NCI-H2171 treated with DMSO at 0.1 percent for 48 hours (cell line): ENCODE results near the gene B4GALT5.
"Not testable (repeated sequence)": the region's sequence is repeated elsewhere in the genome, so short reads cannot be mapped to it uniquely, and the experiment has no call there.

Experiments used
- DNase-seq: peaks from one replicate; lab custom pipeline; 2025; lab: John Stamatoyannopoulos, UW

Gene B4GALT5

DNA sequence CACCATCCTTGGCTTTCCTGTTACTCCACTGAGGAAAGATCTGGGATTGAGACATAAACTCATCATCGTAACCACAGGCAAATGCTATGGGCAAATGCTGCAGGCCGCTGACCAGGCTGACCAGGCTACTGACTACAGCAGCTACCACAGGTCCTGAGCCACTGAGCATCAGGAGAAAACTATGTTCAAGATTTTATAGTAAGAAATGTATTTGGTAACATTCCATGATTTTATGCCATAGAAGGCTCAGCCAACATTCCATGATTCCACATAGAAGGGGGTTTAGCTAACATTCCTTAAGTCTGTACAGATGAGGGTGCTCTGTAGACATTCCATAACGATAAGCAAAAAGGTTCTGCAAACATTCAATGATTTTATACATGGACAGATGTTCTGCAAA, 16.1 kb upstream of the B4GALT5 start:
- no peak for DNase-seq

DNA sequence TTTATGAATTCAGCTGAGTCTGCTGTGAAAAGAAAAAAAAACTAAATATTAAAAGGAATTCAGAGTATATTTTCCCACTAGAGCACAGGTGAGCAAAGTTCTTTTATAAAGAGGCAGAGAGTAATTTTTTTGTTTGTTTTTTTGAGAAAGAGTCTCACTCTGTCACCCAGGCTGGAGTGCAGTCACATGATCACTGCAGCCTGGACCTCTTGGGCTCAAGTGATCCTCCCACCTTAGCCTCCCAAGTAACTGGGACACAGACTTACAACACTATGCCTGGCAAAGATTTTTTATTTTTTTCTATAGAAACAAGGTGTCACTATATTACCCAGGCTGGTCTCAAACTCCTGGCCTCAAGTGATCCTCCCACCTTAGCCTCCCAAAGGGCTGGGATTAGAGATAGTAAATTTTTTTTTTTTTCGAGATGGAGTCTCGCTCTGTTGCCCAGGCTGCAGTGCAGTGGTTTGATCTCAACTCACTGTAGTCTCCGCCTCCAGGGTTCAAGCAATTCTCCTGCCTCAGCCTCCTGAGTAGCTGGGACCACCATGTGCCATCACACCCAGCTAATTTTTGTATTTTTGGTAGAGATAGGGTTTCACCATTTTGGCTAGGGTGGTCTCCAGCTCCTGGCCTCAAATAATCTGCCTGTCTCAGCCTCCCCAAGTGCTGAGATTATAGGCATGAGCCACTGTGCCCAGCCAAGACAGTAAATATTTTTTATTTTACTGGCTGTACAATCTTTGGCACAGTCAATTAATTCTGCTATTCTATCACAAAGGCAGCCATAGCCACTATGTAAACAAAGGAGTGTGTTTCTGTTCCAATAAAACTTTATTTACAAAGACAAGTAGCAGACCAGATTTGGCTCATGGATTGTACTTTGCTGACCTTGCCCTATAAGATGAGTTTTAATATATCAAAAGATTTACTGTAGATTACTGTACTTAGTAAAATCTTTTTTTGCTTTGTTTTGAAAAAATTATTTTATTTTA, 14.5 kb upstream of the B4GALT5 start:
- DNase-seq = no peak

DNA sequence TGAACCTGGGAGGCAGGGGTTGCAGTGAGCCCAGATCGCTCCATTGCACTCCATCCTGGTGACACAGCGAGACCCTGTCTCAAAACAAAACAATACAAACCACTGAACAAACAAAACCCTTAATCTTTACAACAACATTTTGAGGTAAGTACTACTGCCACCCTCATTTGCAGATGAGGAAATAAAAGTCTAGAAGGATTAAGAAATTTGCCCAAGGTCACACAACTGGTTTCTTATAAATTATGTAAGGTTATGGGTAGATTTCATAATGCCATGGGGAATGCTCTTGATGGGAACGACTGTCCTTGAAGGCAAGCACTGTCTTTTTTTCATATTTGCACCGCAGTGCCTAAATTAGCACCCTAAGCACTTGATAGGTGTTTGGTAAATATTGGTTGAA, 13.8 kb upstream of the B4GALT5 start:
- DNase-seq = no peak

DNA sequence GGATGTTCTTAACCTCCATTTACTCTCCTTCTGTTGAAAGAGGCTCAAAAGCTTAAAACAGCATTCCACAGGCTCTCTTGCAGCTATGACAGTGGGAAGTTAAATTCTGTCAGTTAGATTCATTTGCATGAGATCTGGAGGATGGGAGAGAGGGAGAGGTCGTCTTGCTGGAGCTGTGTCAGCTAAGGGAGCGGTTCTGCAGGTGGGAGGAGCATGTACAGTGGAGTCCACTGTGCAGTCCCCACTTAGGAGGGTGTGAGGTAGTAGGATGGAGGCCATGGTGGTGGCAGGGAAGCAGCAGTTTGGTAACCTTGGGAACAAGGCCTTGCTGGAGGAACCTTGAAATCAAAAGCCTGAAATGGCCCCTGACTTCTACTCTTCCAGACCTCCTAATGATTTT, 12.0 kb upstream of the B4GALT5 start:
- no peak for DNase-seq

DNA sequence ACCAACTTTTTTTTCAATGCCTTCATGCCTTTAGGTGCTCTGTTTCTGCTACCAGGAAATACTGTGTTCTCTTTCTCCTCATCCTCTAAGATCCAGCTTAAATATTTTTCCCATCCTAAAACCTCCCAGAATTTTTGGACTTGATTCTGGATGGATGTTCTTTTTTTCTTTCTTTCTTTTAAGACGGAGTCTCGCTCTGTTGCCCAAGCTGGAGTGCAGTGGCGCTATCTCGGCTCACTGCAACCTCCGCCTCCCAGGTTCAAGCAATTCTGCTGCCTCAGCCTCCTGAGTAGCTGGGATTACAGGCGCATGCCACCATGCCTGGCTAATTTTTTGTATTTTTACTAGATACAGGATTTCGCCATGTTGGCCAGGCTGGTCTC, 11.5 kb upstream of the B4GALT5 start:
- not testable (repeated sequence) for DNase-seq

DNA sequence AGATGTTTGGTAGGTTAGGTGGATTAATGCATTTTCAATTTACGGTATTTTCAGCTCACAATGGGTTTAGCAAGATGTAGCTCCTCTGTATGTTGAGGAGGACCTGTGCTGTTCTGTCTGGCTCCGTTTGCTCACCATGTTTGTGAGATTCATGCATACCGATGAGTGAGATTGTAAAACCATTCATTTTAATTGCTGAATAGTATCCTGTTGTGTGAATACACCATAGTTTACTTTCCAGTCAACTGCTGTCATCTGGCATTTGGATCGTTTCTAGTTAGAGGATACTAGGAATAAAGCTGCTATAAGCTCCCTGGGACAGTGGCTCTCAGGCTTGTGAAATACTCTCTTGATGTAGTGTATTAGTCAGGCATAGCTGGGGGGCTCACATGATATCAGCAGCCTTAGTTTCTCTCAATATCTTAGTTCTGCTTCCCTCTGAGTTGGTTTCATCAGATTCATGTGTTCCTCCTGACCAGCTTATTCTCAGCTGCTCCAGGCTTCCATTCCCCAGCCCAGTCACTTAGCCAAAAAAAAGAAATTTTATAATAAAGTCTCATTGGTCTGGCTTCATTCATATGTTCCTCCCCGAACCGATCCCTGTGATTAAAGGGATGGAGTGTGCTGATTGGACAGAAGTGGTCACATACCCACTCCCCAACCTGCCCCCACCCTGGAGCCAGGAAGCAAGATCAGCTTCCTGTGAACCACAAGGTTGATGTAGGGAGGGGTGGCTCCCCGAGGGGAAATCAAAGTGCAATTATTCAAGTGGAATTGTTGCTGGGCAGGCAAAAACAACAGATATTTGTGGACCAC, 10.9 kb upstream of the B4GALT5 start:
- no peak for DNase-seq

DNA sequence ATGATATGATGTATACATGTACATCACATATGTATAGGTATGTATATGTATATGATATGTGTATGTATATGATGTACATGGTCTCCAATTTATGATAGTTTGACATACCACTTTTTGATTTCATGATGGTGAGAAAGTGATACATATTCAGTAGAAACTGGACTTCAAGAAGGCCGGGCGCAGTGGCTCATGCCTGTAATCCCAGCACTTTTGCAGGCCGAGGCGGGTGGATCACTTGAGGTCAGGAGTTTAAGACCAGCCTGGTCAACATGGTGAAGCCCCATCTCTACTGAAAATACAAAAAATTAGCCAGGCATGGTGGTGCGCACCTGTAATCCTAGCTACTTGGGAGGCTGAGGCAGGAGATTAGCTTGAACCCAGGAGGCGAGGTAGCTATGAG, 10.1 kb upstream of the B4GALT5 start:
- DNase-seq = not testable (repeated sequence)

DNA sequence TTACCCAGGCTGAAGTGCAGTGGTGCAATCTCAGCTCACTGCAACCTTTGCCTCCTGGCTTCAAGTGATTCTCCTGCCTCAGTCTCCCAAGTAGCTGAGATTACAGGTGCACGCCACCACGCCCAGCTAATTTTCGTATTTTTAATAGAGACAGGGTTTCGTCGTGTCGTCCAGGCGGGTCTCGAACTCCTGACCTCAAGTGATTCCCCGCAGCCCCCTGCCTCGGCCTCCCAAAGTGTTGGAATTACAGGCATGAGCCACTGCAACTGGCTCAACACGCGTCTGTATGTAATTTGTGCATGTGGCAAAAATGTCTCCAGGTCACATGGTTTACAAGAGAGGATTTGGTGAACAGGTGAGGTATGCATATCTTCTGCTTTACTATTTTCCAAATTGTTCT, 7.6 kb upstream of the B4GALT5 start:
- not testable (repeated sequence) for DNase-seq

DNA sequence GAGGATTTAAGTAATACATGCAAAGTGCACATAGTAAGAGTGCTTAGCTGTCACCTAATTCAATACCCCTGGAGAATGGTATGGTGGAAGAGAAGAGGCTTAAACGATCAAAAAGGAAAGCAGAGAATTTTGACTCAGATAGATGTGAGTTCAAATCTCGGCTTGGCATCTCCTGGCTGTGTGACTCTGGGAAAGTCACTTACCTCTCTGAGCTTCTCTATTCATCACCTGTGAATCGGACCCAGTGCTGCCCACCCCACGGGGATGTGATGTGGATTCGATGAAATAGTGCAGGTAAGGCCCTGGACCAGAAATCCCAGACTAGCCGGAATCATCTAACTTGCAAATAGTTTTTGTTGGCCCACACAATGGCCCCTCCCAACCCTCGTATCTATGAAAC, 1.8 kb upstream of the B4GALT5 start:
- no peak for DNase-seq

DNA sequence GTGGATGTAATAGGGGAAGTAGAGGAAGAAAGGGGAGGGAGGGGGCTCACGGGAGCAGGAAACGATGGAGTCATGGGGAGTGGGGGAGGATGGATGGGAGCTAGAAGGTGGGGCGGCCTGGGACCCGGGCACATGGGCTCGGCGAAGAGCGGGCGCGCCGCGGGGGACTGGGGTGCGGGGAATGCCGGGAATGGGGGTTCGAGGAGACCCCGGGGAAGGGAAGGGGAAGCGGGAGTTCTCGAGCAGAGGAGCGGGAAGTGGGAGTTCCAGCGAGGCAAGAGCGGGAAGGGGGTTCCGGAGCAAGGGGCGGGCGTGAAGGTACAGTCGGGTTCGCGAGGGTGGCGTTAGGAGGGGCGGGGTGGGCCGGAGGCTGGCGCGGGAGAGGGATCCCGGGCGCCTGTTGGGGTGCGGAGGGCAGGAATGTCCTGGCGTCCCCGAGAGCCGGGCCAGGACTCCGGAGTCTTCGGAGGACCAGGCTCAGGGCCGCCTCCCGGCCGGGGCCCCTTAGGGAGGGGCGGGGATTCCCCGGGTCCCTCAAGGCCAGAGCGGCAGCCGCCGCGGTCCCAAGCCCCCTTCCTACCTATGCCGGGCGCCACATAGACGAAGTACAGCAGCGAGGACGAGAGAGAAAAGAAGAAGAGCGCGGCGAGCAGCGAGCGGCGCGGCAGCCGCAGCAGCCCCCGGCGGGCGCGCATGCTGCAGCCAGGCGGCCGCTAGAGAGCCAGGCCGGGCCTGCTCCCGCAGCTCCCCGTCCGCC, 504 bp downstream of the B4GALT5 start:
- DNase-seq = peak; percentile 40

DNA sequence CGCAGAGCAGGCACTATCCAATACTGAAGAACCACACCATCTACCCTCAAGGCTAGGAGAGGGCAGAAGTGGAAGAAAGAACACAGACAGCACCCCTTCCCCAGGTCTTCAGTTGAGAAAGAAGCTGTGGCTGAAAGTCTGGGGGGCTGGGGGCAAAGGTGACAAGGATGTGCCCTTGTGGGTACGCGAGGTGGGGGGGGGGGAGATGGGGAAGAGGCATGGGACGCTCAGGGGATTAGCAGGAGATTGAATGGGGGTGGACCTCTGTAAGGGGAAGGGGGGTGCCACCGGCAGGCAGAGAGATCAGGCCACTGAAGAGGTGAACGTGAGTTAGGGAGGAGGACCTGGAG, 1.1 kb downstream of the B4GALT5 start:
- DNase-seq = no peak

DNA sequence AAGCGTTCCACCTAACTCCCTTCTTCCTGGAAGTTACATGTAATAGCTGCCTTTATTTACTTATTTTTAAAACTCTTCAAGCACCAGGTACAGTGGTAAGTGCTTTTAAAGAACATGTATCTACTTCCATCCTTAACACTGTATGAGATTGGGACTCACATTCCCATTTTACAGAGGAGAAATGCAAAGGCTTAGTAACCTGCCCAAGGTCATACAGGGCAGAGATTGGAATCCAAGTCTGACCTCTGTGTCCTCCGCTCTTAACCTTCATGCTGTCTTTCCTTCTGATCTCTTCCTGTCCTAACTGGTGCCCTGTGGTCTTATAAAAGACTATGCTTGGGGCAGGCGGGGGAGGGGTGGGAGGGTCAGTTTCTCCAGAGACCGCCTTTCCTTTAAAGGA, 1.6 kb downstream of the B4GALT5 start:
- DNase-seq = no peak

DNA sequence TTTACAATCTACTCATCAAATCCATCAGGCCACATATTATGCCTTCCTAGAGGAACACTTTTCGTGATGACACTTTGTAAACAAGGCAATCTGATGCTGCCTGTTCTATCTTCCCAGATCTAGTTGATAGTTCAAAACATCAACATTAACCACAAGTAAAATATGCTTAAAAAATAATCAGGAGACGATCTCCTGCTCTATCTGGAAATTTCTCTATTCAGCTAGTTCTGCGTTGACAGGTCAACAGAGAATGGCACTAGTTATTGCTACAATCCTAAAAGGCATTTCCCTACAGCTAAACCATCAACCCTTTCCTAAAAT, 2.1 kb downstream of the B4GALT5 start:
- no peak for DNase-seq

DNA sequence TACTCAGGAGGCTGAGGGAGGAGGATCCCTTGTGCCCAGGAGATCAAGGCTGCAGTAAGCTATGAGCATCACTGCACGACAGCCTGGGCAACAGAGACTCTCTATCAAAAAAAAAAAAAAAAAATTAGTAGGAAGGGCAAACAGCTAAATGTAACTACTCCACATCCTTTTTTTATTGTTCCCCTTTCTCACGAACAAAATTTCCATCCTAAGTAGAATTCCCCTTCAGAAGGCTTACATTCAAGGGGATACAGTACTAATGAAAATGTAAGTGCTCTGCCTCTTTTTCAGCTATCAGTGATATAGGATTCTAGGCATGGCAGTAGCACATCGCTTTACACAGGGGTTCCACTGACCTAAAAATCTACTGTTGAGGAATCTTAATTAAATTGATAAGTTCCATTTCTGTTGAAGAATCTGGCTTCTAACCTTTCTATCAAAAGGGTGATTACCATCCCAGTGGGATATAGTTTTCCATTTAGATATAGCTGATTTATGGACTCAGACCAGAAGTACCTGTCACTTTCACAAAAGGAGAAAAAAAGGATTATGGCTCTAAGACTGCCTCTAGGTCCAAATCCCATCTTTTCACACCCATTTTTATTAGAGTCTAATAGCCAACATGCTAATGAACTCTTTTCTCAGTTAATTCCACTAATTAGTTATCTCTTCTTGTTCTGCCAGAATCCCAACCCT, 2.6 kb downstream of the B4GALT5 start:
- DNase-seq = no peak

DNA sequence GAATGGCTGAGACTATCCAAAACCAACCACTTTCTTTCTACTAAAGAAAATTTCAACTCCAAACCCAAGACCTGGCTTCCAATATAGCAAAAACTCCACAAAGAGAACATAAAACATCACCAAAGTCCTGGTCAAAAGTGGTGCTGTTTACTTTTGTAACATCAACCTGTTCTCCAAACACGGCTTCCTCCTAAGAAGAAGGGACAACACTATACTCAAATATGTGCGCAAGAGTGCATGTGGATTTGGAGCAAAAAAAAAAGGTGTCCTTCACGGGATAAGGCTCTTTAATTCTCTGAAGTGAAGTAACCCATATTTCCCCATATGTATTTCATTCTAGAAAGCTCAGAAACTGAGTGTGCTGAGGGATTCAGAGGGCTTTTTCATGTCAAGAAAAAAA, 6.6 kb downstream of the B4GALT5 start:
- no peak for DNase-seq

DNA sequence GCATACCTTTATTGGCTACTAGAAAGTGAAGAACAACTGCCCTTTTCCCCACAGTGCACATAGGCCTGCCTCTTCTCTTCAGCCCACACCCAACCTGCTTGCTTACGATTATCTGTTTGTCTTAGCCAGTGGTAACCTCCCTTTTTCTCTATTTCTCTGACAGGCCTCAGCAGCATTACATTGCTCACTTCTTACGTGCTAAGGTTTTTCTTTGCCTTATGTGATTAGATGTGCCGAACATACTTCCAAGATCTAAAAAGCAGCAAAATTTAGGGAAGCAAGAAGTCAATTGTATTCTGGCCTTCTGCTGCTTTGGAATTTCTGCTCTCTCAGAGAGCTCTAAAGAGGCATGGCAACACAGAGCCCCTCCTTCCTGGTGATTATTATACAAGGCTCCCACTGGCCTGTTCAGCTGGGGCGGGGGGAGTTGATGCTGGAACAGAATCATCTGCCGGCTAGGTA, 7.0 kb downstream of the B4GALT5 start:
- DNase-seq = no peak

DNA sequence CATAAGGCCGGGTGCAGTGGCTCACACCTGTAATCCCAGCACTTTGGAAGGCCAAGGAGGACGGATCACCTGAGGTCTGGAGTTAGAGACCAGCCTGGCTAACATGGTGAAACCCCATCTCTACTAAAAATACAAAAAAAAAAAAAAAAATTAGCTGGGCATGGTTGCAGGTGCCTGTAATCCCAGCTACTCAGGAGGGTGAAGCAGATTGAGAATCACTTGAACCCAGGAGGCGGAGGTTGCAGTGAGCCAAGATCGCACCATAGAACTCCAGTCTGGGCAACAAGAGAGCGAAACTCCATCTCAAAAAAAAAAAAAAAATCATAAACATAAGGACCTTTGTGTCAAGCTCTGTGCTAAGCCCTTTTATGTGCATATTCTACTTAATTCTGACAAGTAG, 7.8 kb downstream of the B4GALT5 start:
- DNase-seq = not testable (repeated sequence)

DNA sequence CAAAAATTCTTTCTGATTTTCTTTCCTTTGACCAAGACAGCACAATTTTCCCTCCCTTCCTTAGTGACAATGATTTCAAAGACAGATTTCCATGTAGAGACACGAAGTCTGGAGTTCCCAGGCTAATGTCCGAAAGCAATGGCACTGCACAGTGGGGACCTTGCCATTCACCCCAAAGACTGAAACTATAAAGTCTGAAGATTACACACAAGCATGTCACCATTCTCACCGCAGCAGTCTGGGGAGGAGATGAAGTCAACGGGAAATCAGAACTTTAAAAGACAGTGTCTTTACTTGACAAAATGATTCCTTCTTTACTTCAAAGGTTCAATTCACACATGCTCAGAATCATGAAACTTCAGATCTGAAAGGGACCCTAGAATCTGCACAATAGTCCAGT, 8.3 kb downstream of the B4GALT5 start:
- DNase-seq = no peak

DNA sequence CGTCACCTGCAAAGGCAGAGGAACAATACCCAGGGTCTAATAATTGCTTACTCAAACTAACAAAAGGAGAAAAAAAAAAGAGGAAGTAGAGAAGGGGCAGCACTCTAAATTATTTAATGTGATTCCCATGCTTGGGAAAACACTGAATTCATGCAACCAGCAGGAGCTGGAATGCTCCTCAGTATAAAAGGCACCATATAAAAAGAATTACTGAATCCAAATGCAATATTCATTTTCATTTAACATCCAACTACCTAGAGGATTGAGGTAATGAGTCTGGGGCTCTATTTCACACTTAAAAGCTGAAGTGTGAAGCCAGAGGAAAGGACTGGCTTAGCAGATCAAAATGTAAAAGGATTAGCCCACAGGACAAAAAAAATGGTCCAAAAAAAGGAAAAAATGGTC, 8.7 kb downstream of the B4GALT5 start:
- no peak for DNase-seq

DNA sequence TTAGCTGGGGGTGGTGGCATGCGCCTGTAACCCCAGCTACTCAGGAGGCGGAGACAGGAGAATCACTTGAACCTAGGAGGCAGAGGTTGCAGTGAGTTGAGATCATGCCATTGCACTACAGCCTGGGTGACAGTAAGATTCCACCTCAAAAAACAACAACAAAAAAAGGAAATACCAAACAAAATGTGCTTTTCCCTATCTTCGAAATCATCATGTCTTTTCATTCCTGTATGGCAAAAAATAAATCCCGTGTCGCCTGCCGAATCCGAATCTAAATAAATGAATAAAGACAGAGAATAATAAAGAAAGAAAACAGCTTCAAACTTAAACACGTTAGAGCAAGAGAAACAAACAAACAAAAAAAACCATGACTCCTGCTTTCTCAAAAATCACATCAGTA, 11.8 kb downstream of the B4GALT5 start:
- no peak for DNase-seq

DNA sequence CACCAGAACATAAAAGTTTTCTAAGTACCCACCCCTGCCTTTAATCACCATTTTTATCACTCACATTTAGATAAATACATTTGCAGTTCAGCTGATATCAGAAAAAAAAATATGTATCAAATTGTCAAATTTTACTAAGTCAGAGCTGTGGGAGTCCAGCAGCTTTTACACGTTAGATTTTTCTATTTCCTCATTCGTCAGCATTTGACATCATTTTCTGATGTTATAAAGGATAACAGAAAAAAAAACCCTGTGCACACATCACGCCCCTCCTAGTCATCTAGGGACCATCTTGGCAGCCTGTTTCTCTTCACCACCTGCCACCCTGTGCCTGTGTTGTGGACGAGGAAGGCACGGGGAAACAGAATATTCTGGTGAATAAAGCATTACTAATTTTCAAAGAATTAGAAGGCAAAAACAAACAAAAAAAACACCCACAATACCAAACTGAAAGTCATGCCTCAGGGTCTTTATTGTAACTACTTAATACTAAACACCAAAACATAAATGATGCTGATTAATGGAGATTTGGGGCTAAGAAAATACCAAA, 12.4 kb downstream of the B4GALT5 start:
- DNase-seq = peak; percentile 98
